Activated CD8-positive, alpha-beta memory T cell treated with anti-CD3 and anti-CD28 coated beads for 1 hour (primary cell): ENCODE measurements around the gene NACC2.

ENCODE experiments used
- DNase-seq, 2 donors: peaks; one replicate each; pipeline ENCODE4 v3.0.0-alpha.2; 2020; ENCODE audit warnings: low read depth in 1 of 2; ENCODE audit errors: extremely low read depth in 1 of 2

NACC2 gene

DNA sequence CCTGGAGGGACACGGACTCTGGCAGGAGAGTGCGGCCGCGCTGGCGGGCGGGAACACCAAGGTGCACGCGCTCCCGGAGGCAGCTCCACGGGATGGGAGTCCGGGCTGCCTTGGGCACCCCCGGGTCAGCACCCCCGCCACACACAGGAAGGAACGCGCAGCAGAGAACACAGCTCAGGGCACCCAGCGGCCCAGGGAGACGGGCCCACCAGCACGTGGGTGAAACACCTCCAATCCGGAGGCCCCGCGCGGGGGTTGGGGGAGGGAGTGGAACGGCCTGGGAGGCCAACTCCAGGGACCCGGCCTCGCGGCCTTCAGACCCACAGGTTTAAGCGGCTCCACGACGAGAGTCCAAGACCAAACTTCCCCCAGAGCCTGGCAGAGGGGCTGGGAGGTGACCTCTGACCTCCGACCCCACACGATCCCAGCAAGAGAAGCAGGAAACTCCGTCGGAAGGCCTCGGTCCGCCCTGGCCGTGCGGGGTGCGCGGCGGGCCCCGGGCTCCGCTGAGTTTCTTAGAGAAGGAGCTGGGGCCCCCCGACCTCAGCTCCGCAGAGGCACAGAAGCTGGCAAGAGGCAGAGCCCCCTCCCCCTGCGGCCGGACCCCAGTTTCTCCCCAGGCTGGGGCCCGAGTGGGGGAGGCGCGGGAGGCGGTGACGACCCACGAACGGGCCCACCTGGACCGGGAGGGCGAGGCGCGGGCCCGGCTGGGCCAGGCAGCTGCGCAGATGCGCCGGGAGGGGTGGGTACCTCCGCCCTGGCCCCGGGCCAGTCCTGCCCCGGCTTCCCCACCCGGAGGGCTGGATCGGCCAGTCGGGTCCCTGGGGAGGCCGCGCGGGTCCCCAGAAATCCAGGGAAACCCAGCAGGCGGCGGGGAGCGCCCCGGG lies 851 bp downstream of the NACC2 start:
- peak in 1 of 2 donors; percentile 44 for DNase-seq

DNA sequence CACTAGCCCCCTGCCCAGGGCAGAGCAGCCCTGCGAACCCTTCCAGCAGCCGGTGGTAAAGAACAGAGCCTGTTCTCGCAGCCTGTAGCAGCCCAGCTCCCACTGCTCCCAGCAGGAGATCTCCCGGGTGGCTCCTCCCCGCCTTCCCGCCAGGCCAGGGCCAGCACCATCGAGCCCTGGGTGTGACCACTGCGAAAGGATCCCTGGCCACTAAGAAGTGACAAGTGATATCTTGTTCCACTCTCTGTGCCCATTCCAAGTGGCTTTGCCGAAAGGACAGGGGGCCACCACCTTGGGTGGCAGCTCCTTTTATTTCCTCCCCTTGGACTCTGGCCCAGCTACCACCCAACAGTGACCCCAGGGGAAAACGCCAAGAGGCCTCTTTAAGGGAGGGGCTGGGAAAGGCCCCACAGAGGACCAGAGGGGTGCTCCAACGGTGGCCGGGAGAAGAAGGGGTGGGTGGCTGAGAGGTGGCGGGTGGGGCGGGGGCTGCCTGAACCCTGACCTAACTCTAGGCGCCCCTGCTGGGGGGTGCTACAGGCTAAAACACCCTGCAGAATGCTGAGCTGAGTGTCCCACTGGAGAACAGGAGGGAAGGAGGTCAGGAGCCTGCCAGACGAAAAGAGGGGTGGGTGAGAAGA lies 1.6 kb downstream of the NACC2 start:
- DNase-seq: no peak

DNA sequence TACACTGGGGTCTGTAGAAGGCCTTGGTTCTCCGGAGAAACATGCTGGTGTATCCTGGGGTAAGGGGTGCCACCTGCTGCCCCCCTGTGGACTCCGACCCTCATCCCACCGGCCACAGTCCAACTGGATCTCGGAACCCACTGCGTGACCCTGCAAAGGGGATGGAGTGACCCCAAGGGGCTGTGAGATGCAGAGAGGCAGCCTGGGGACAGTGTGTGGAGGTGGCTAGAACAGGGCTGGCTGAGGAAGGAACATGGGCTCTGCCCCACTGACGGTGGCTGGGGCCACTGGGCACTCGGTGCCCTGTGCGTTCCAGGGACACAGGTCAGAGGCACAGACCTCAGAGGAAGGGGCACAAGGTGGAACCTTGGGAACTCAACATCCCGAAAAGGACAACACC lies 2.3 kb downstream of the NACC2 start:
- DNase-seq: no peak

GRCh38 chr9:136092353-136092650 lies 2.8 kb downstream of the NACC2 start:
- DNase-seq: no peak

DNA sequence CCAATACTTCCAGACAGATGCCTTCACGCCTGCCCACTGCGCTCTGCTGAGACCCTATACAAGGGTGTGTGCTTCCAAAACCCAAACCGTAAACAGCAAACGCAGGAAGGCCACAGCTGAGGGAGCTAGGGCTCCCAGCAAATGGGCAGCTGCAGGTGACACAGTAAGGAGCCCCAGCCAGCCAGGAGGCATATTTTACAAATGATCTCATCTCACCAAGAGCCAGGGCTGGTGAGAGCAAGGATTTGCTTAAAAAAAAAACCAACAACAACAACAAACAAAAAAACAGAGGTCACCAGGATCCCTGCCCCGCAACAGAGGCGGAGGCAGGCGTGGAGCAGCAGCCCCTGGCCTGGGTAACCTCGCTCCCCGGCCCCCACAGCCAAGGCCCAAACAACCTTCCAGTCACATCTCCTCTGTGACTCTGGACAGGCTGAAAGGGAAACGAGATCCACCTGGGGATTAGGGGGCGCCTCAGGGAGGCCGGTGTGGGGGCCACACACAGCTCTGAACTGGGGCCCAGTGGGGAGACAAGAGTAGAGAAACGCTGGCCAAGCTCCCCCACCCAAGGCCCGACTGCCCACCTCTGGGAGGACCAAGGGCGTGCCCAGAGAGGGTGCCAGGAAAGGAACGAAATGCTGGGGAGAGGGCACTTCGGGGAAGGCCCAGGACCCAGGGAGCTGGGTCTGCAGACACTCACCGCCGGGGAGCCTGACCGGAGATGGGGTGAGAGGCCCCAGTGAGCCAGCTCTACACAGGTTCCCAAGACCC lies 3.3 kb downstream of the NACC2 start:
- DNase-seq: no peak

GRCh38 chr9:136090768-136091581 lies 4.1 kb downstream of the NACC2 start:
- no peak for DNase-seq

DNA sequence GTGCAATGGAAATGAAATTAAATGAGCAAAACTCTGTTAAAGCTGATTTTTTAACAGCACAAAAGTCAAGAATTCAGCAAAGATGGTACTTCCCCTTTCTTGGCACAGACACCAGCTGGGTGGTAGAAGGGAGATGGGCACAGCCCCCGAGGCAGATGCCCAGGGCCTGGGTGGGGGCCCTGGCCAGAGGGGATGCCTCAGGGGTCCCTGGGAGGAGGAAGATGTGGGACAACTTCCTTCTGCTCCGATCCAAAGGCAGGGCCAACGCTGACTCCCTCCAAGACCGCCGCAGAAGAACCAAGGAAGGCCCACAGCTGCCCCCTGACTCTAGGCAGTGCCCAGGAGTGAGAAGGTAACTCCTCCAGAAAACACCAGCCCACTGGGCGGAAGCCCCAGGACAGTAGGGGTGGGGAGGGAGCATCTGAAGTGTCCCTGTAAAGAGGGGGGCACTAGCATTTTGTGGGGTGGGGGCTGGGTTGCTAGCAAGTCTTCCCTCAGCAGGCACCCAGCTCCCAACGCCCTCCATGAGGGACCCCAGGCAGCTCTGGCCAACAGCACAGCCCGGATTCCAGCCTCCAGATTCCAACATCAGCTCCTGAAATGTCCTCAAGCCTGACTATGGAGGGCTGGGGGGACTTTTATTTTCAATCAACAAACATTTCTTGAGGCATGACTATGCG lies 4.9 kb downstream of the NACC2 start:
- no peak for DNase-seq

DNA sequence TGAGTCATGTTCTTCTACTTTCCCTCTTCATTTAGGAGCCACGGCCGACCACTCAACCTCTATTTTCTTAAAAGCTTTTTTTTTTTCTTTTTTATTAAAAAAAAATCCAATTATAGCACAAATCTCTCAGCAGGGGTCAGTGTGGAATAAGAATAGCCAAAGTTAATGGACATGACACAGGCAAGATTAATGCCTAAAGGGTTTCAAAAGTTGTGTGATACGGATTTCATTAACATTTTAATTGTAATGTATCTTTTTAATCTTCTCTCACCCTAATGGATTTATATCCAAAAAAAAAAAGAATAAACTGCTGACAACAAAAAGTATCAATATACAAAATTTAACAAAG lies 5.4 kb downstream of the NACC2 start:
- no peak for DNase-seq

- no peak for DNase-seq
Measured at GRCh38 chr9:136088939-136089696, 6.0 kb downstream of the NACC2 start.

DNA sequence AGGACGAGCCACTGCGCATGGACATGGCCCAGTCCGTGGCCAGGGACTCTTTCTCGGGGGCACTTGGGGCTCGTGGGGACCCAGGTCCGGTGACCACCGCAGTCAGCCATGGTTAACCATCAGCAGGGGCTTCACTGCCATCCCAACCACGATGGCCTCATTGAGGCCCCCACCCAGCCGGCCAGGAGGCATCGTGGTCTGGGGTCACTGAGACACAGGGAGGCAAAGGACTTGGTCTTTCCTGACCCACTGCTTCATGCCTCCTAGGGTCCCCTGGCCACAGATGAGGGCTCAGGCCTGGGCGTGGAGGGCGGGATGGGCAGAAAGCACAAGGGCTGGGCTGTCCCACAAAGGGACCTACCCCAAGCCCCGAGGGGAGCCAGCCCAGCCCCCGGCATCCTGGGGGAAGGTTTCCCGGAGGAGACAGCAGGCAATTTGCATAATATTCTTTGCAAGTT lies 6.6 kb downstream of the NACC2 start:
- no peak for DNase-seq

- DNase-seq: no peak
Measured at GRCh38 chr9:136087741-136088480, 7.2 kb downstream of the NACC2 start.

DNA sequence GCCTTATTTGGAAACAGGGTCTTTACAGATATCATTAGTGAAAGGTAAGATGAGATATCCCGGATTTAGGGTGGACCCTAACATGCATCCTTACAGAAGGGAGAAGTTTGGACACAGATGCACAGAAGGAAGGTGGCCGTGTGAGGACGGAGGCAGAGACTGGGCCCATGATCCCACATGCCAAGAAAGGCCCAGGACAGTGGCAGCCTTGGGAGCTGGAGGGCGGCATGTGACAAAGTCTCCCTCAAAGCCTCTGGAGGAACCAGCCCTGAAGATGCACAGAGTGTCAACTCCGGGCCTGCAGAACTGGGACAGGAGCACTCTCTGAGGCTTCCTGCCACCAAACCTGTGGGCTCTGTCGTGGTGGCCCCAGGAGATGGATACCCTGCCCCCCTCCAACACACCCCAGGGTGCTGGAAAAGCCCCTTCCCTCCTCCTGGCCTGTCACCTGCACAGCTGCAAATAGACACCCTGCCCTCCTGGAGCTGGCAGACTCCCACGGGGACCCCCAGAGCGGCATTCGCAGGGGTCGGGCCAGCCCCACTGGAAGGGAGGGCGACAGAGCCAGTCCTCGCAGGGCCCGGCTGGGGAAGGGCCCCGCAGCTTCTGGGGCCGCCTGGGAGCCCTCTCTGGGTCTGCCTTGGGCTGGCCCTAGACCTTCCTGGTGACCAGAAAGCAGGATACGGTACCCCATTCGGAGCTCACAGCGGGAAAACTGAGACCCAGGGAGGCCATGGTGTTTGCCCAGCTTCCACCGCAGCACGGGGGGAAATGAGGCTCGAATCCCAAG lies 7.9 kb downstream of the NACC2 start:
- no peak for DNase-seq

GRCh38 chr9:136086213-136086881 lies 8.7 kb downstream of the NACC2 start:
- no peak for DNase-seq

- no peak for DNase-seq
Measured at GRCh38 chr9:136085815-136086212, 9.3 kb downstream of the NACC2 start.

GRCh38 chr9:136084063-136084944 lies 10.8 kb downstream of the NACC2 start:
- DNase-seq: no peak

DNA sequence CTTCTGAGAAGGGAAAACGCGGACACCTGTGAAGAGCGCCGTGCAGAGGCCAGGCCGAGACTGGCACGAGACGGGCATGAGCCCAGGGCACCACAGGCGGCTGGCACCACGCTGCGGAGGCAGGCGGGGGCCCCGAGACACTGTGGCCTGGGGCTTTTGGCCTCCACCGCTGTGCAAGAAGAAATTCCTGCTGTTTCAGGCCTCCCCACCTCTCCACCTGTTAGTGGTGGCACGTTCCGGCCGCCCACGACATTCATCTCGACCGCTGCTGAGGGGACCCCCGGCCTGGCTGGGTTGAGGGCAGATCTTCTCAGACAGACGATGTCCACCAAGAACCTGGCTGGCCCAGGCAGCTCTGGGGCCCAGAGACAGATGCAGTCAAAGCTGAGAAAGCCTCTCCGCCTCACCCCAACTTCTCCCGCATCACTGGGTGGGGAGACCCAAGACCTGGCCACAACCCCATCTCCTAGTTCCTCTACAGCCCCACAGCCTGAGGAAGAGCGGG lies 11.5 kb downstream of the NACC2 start:
- DNase-seq: no peak
